Thoracic aorta (tissue), 2 donors: Measurements from ENCODE around the gene RCOR3. TPM values are rescaled to one million over a fixed set of nuclear protein-coding genes. Genes with fewer than 3 reads are reported as not detected.

Experiments
- ATAC-seq: fragments of 150-250 bp; one replicate; pipeline ENCODE4 v1.8.0; 2017; ENCODE audit warnings: low read depth; ENCODE audit not compliant: insufficient number of reproducible peaks, low FRiP score
- DNase-seq: peaks from one replicate; pipeline ENCODE4 v3.0.0-alpha.2; 2020; ENCODE audit warnings: low spot score
- H3K27ac ChIP-seq, 2 donors: fragments of 200-600 bp; sonication (generic); 1 replicate in 1 of 2; 2 replicates in 1 of 2; pipeline ENCODE4 v1.5.1; 2016; ENCODE audit warnings: mild to moderate bottlenecking in 2 of 2, moderate library complexity in 2 of 2
- H3K27me3 ChIP-seq: fragments of 200-600 bp; sonication (generic); replicated peaks from 2 replicates; pipeline ENCODE4 v1.6.0; 2016; ENCODE audit warnings: mild to moderate bottlenecking; ENCODE audit not compliant: insufficient read depth
- H3K36me3 ChIP-seq: fragments of 200-600 bp; sonication (generic); one replicate; pipeline ENCODE4 v1.5.1; 2016
- H3K4me1 ChIP-seq, 2 donors: fragments of 200-600 bp; sonication (generic); 1 replicate in 1 of 2; 2 replicates in 1 of 2; pipeline versions ENCODE4 v1.5.1 to v1.6.0; 2016; ENCODE audit warnings: low read depth in 2 of 2, mild to moderate bottlenecking in 1 of 2; ENCODE audit not compliant: control insufficient read depth in 1 of 2
- H3K4me3 ChIP-seq: fragments of 200-600 bp; sonication (generic); 2 replicates; pipeline ENCODE4 v1.5.1; 2016; ENCODE audit warnings: mild to moderate bottlenecking
- H3K9me3 ChIP-seq: fragments of 200-600 bp; sonication (generic); 2 replicates; pipeline ENCODE4 v1.5.1; 2016
- CTCF ChIP-seq: fragments of 200-600 bp; sonication (generic); IDR thresholded peaks from one replicate; pipeline ENCODE4 v1.5.1; 2019; ENCODE audit warnings: antibody characterized with exemption
- total RNA-seq, 2 donors: library from RNA; depleted of rRNA; stranded (reverse); fragments of >200 nt; gene quantifications; one replicate each; pipeline versions ENCODE4 v1.1.0 to v1.2.3, GENCODE V29; 2016

Gene RCOR3
- total RNA-seq: 10 to 100 TPM; 59.2 to 70.3 TPM

DNA sequence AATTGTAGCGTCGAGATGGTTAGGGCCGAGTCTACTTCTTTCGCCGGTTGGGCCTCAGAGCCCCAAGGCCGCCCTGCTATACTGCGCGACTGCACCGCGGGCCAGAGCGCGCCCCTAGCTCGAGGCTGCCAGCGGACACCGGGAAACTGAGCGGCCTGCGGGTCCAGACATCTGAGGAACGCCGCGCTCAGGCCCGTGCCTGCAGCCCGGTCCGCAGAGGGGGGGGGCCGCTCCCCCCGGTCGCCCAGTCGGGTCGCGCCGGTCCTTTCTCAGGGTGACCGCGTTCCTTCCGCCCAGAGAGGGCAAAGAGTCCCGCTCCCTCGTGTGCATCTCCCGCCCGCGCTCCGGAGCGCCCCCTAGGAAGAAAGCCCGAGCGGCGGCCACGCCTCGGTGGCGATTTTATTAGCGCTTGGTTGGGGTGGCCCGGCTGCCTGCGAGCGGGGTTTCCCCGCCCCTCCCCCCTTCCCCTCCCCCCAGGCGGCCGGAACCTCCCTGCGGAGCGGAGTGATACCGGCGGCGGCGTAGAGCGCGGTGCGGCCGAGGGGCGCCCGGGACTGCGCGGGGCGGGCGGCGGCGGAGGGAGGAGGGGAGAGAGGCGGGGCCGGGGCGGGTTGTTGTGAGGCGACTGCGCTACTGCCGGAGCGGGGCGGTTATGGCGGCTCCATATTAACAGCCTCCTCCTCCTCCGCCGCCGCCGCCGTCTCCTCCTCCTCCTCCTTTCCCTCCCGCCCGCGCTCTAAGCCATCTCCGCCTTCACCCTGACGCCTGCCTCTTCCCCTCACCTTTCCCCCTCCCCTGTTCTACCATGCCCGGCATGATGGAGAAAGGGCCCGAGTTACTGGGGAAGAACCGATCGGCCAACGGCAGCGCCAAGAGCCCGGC is at the start of gene RCOR3:
Gene RCOR3, plus strand, starts transcription at position 611 of the 882 bp plus-strand sequence. Its CDS starts 195 bp downstream, at position 806.
- Histone ChIP-seq H3K36me3 (no peaks in the 10 kb centered on the region), H3K9me3 (no peaks in the 10 kb centered on the region), H3K4me3 (peak within 1 kb of the TSS; percentile 94), H3K27ac (peak within 1 kb of the TSS; percentile 90 to 98), H3K27me3 (no peaks in the 10 kb centered on the region), H3K4me1 (peaks cover 16 to 29% of the 10 kb centered on the region in 2 donors)
- DNase-seq: peak; percentile 74
- peak; percentile 29 for TF ChIP-seq CTCF
- peak; percentile 87 for ATAC-seq

GRCh38 chr1:211210052-211210451 is 49.1 kb upstream of the RCOR3 start:
- Histone ChIP-seq H3K4me3 (no peak overlapping the region), H3K27me3 (no peaks in the 10 kb centered on the region), H3K4me1 (no peaks in the 10 kb centered on the region), H3K9me3 (no peaks in the 10 kb centered on the region), H3K36me3 (no peaks in the 10 kb centered on the region), H3K27ac (no peak overlapping the region)
- ATAC-seq (no peak), DNase-seq (no peak)
- no peak for TF ChIP-seq CTCF

- Histone ChIP-seq H3K36me3 (no peaks in the 10 kb centered on the region), H3K4me3 (no peak overlapping the region), H3K4me1 (no peaks in the 10 kb centered on the region), H3K27ac (no peak overlapping the region), H3K27me3 (no peaks in the 10 kb centered on the region), H3K9me3 (no peaks in the 10 kb centered on the region)
- ATAC-seq (no peak), DNase-seq (no peak)
- TF ChIP-seq CTCF: no peak
Observed at GRCh38 chr1:211210965-211211364, 48.2 kb upstream of the RCOR3 start.

DNA sequence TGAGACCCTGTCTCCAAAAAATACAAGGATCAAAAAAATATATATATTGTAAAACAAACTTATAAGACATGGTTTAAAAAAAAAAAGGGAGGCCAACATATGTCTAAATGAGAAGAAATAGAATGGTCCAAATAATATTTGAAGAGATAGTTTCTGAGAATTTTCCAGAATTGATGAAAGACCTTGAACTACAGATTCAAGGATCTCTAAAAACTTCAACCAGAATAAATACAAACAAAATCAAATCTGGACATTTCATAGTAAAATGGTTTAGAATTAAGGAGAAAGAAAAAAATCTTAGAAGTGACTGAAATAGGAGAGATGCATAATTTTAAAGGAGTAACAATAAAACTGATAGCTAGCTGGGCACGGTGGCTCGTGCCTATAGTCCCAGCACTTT is 45.5 kb upstream of the RCOR3 start:
- Histone ChIP-seq H3K4me1 (no peaks in the 10 kb centered on the region), H3K27me3 (no peaks in the 10 kb centered on the region), H3K9me3 (no peaks in the 10 kb centered on the region), H3K36me3 (no peaks in the 10 kb centered on the region), H3K27ac (no peak overlapping the region), H3K4me3 (no peak overlapping the region)
- ATAC-seq (no peak), DNase-seq (no peak)
- TF ChIP-seq CTCF: no peak

DNA sequence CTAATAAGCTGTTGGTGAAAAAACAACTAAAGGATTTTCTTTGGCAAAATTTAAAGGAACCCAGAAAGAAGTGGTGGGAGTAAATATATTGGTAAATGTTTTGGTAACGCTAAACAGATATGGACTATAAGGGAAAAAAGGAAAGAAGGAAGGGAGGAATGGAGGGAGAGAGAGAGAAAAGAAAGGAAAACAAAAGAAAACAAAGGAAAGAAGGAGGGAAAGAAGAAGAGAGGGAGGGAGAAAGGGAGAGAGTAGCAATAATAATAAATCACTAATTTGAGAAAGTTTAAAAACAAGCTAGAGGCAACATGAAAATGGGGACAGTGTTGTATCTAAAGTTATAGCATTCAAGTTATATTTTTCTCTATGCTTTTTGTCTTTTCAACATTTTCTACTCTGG is 43.6 kb upstream of the RCOR3 start:
- no peak for TF ChIP-seq CTCF
- no peaks in the 10 kb centered on the region for H3K36me3 ChIP-seq
- no peak for ATAC-seq

More for the DNA sequence above, 43.6 kb upstream of the RCOR3 start:
- H3K4me1 ChIP-seq: no peaks in the 10 kb centered on the region
- no peak overlapping the region for H3K27ac ChIP-seq
- no peaks in the 10 kb centered on the region for H3K27me3 ChIP-seq
- DNase-seq: no peak
- no peak overlapping the region for H3K4me3 ChIP-seq
- no peaks in the 10 kb centered on the region for H3K9me3 ChIP-seq
